GM12878 (cell line): ENCODE data around the gene RCOR2. TPM values are rescaled to one million over a fixed set of nuclear protein-coding genes. Genes with fewer than 3 reads are reported as not detected.
A peak's percentile ranks its signal among the peaks of the same experiment; 100 is the strongest.

Experiments
- CBX5 ChIP-seq: sonication (generic); IDR thresholded peaks from 2 replicates; pipeline ENCODE4 v1.6.1; 2016; ENCODE audit warnings: low read depth, moderate library complexity, mild to moderate bottlenecking, inconsistent platforms
- CHD1 ChIP-seq: IDR thresholded peaks from 2 replicates; pipeline ENCODE4 v1.6.1; 2012; ENCODE audit warnings: low read depth, low read length, improper control_type of control experiment
- CHD2 ChIP-seq: IDR thresholded peaks from 2 replicates; pipeline ENCODE4 v1.6.1; 2011; ENCODE audit warnings: low read depth, low read length, improper control_type of control experiment, borderline replicate concordance
- CHD4 ChIP-seq: fragments of 200-600 bp; sonication (generic); IDR thresholded peaks from 2 replicates; pipeline ENCODE4 v1.6.1; 2016; ENCODE audit warnings: mild to moderate bottlenecking
- DPF2 ChIP-seq: fragments of 450-650 bp; IDR thresholded peaks from 2 replicates; pipeline ENCODE4 v1.6.1; 2017; ENCODE audit warnings: mild to moderate bottlenecking
- EED ChIP-seq: sonication (generic); IDR thresholded peaks from 2 replicates; pipeline ENCODE4 v1.6.1; 2016; ENCODE audit warnings: antibody characterized with exemption, low read depth
- HCFC1 ChIP-seq: fragments of 150-350 bp; IDR thresholded peaks from 2 replicates; pipeline ENCODE4 v1.6.1; 2014; ENCODE audit warnings: low read length
- HDGF ChIP-seq: fragments of 450-650 bp; IDR thresholded peaks from 2 replicates; pipeline ENCODE4 v1.6.1; 2016; ENCODE audit warnings: antibody characterized with exemption
- IRF3 ChIP-seq: fragments of 450-650 bp; IDR thresholded peaks from 2 replicates; pipeline ENCODE4 v1.6.1; 2014; ENCODE audit warnings: mild to moderate bottlenecking
- MAX ChIP-seq: IDR thresholded peaks from 2 replicates; pipeline ENCODE4 v1.6.1; 2012; ENCODE audit warnings: low read depth, low read length, improper control_type of control experiment
- MEF2B ChIP-seq: fragments of 450-650 bp; IDR thresholded peaks from 2 replicates; pipeline ENCODE4 v1.6.1; 2018; ENCODE audit warnings: mild to moderate bottlenecking, moderate library complexity; ENCODE audit not compliant: partially characterized antibody, poor library complexity, severe bottlenecking
- NFYB ChIP-seq: IDR thresholded peaks from 2 replicates; pipeline ENCODE4 v1.6.1; 2011; ENCODE audit warnings: low read depth, mild to moderate bottlenecking, low read length, improper control_type of control experiment, moderate library complexity; ENCODE audit not compliant: insufficient read depth
- NKRF ChIP-seq: fragments of 450-650 bp; conservative IDR thresholded peaks from 2 replicates; pipeline ENCODE4 v1.6.1; 2017; ENCODE audit warnings: mild to moderate bottlenecking, moderate library complexity
- PAX5 ChIP-seq: IDR thresholded peaks from 2 replicates; pipeline ENCODE4 v1.6.1; 2011; ENCODE audit warnings: low read depth, low read length, borderline replicate concordance
- PKNOX1 ChIP-seq: fragments of 450-650 bp; IDR thresholded peaks from 2 replicates; pipeline ENCODE4 v1.6.1; 2016; ENCODE audit warnings: mild to moderate bottlenecking
- RBBP5 ChIP-seq: fragments of 200-600 bp; sonication (generic); conservative IDR thresholded peaks from 2 replicates; pipeline ENCODE4 v1.6.1; 2016
- RCOR1 ChIP-seq: conservative IDR thresholded peaks from 2 replicates; pipeline ENCODE4 v1.6.1; 2012; ENCODE audit warnings: low read depth, low read length, improper control_type of control experiment
- RUNX3 ChIP-seq: IDR thresholded peaks from 2 replicates; pipeline ENCODE4 v1.6.1; 2012; ENCODE audit warnings: low read length, inconsistent platforms
- SIX5 ChIP-seq: IDR thresholded peaks from 2 replicates; pipeline ENCODE4 v1.6.1; 2011; ENCODE audit warnings: mild to moderate bottlenecking, low read depth, low read length, moderate library complexity; ENCODE audit not compliant: severe bottlenecking
- SMARCA5 ChIP-seq: fragments of 450-650 bp; IDR thresholded peaks from 2 replicates; pipeline ENCODE4 v1.6.1; 2017; ENCODE audit warnings: mild to moderate bottlenecking
- STAT1 ChIP-seq: fragments of 450-650 bp; conservative IDR thresholded peaks from 2 replicates; pipeline ENCODE4 v1.6.1; 2014; ENCODE audit warnings: antibody characterized with exemption, mild to moderate bottlenecking
- YBX1 ChIP-seq: fragments of 450-650 bp; IDR thresholded peaks from 2 replicates; pipeline ENCODE4 v1.6.1; 2016; ENCODE audit warnings: antibody characterized with exemption
- ZNF622 ChIP-seq: fragments of 450-650 bp; IDR thresholded peaks from 2 replicates; pipeline ENCODE4 v1.6.1; 2017; ENCODE audit warnings: mild to moderate bottlenecking, inconsistent platforms
- ZNF687 ChIP-seq: fragments of 450-650 bp; IDR thresholded peaks from 2 replicates; pipeline ENCODE4 v1.6.1; 2017; ENCODE audit warnings: mild to moderate bottlenecking, moderate library complexity
- polyA plus RNA-seq, 11 experiments: library from polyadenylated mRNA; depleted of rRNA in 4 of 11; unstranded in 6 of 11; stranded (reverse) in 5 of 11; fragments of >200 nt; fragmentation: Nextera tagmentation in 4 of 11; fragmentation: Illumina TruSeq in 1 of 11; extraction: Ambion mirVana in 4 of 11; extraction: Trizol in 1 of 11; gene quantifications; 1 replicate in 1 of 11; 2 replicates in 10 of 11; pipeline versions ENCODE4 v1.2.1 to v1.2.3, GENCODE V29; 2011 to 2016; ENCODE audit warnings: inconsistent platforms in 2 of 11, missing spikeins in 2 of 11, low read depth in 1 of 11
- total RNA-seq, 4 experiments: library from RNA; depleted of rRNA in 3 of 4; stranded (reverse); fragments of >200 nt in 3 of 4; fragmentation: Illumina TruSeq in 1 of 4; extraction: Trizol in 1 of 4; gene quantifications; 2 replicates each; pipeline versions ENCODE4 v1.2.1 to v1.2.3, GENCODE V29; 2013 to 2021

RCOR2 gene
- total and polyA plus RNA-seq, 10 of the 15 experiments (the other 5 are each of a cell fraction or from before 2014, with no cell fraction given), result 0.06 to 0.32 (median 0.17) TPM; not detected in 5

- peak; percentile 82 for TF ChIP-seq PKNOX1
- no peak for TF ChIP-seq NFYB
- 0 out of 2 replicates have a peak, but pooled peaks have one; percentile 23 for TF ChIP-seq CHD2
- no peak for TF ChIP-seq ZNF622
- TF ChIP-seq STAT1, result no peak
- no peak for TF ChIP-seq SMARCA5
- TF ChIP-seq EED, result peak; percentile 54; the same call in 1 of the 2 replicates
- TF ChIP-seq MAX, result peak; percentile 30; the same call in 1 of the 2 replicates
- no peak for TF ChIP-seq CHD4
- TF ChIP-seq ZNF687, result no peak
- no peak for TF ChIP-seq RCOR1
- TF ChIP-seq NKRF, result no peak
- TF ChIP-seq DPF2, result no peak
- no peak; the same call in 1 of the 2 replicates for TF ChIP-seq HCFC1
- TF ChIP-seq RBBP5, result no peak
- TF ChIP-seq SIX5, result no peak
- no peak for TF ChIP-seq CBX5
- no peak for TF ChIP-seq IRF3
- TF ChIP-seq YBX1, result no peak
- TF ChIP-seq HDGF, result peak; percentile 64; the same call in 1 of the 2 replicates
- peak; percentile 41; the same call in 1 of the 2 replicates for TF ChIP-seq RUNX3
- TF ChIP-seq CHD1, result no peak
- no peak for TF ChIP-seq MEF2B
- TF ChIP-seq PAX5, result no peak
Observed at GRCh38 chr11:63871962-63872799, 44.8 kb downstream of the RCOR2 start (continued).
